ENCODE measurements around the gene SPRED1.
A peak's percentile ranks its signal among the peaks of the same experiment; 100 is the strongest.

The SPRED1 gene

DNA sequence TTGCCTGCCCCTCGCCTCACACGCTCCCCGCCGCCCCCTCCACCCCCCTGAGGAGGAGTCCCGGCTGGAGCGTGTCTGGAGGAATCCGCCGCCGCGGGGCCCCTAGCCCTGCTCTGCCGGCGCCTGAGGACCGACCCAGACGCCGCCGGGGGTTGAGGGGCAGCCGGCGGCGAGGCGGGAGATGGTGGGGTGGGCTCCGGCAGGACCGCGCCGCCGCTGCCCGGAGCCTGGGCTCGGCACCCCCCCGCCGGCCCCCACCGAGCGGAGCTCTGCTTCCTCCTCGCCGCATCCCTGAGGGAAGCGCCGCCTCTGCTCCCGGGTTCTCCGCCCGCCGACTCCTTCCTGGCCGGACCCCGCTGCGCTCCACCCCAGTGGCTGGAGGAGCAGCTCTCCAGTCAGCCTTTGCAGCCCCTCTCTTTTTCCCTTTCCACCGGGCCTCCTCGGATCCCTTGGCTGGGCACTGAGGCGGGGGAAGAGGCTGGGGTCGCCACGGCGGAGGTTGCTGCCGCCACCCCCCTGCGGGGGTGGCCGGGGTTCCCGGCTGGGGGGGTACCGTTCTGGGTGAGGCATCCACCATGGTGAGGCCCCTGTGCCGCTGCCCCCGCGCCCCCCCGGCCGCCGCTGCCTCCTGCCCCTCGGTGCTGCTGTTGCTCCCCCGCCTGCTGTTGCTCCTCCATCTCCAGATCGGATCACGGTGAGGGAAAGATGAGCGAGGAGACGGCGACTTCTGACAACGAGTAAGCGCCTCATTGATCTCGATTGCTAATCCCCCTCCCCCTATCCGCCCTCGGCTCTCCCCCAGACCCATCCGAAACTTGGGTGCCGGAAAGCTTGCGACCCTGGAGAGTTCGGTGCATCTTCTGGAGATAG is at the start of gene SPRED1:
Gene SPRED1 (plus strand): TSS at position 356 of the 870 bp plus-strand sequence. CDS start 350 bp downstream, at position 706.
- Histone ChIP-seq H3K9me3 (ENCODE audit: control insufficient read depth, insufficient read depth, low read length) (no peaks in the 10 kb centered on the region), H3K27me3 (ENCODE audit: control insufficient read depth, insufficient read depth, low read length) (no peaks in the 10 kb centered on the region), H3K4me3 (ENCODE audit: low read depth, low read length) (peak within 1 kb of the TSS; percentile 92), H3K36me3 (ENCODE audit: control insufficient read depth, insufficient read depth, low read length) (no peaks in the 10 kb centered on the region), H3K9ac (ENCODE audit: low read depth, low read length) (peak within 1 kb of the TSS; percentile 84), H3K4me1 (ENCODE audit: control insufficient read depth, insufficient read depth, low read length) (peaks cover 14% of the 10 kb centered on the region)

DNA sequence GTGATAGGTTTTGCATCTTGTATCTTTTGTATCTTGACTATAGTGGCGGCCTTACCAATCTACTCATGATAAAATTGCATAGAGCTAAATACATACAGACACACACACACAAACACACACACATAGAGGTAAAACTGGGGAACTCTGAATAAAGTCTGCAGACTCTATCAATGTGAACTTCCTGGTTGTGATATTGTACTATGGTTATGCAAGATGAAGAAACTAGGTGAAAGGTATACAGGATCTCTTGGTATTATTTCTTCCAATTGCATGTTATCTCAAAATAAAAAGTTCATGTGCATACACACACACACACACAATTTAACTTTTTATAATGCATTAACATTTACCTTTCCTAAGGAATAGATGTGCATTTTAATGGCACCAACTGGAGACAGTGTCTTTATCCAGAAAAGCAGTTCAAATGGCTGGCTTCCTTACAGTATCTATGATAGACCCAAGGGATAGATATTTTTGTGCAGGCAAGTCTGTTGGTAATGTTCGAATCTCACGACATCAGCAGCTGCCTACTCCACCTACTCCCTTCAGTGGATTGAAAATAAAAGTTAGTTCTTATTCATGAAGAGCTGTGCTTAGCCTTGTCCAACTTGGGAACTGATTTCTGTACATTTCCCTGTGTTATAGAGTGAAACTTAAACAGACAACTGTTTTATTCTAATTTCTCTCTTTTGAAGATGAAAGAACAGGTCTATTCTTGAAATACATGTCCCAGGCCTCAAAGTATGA is 46.9 kb upstream of the SPRED1 start:
- H3K36me3 ChIP-seq (ENCODE audit: control insufficient read depth, insufficient read depth, low read length) = no peaks in the 10 kb centered on the region
- H3K4me3 ChIP-seq (ENCODE audit: low read depth, low read length) = no peak overlapping the region
- H3K9ac ChIP-seq (ENCODE audit: low read depth, low read length) = no peak overlapping the region
- H3K27me3 ChIP-seq (ENCODE audit: control insufficient read depth, insufficient read depth, low read length) = no peaks in the 10 kb centered on the region
- H3K4me1 ChIP-seq (ENCODE audit: control insufficient read depth, insufficient read depth, low read length) = no peaks in the 10 kb centered on the region
- no peaks in the 10 kb centered on the region for H3K9me3 ChIP-seq (ENCODE audit: control insufficient read depth, insufficient read depth, low read length)

DNA sequence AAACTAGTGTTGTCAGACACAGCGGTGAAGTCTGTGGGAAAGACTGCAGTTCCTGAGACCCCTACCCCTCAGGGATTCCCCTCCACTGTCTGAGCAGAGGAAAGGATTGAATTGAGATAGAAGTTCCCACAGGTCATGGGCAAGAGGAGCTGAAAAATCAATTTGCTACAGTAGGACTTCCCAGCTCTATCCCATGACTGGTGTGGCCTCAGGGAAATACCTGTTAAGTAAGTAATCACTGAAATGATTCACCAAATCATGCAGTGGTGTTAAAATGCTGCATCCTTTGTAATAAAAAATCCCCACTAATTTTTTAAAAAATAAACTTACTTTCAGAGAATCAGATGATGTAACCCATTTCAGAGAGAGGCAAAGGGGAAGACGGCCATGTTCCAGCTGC is 45.0 kb upstream of the SPRED1 start:
- Histone ChIP-seq H3K27me3 (ENCODE audit: control insufficient read depth, insufficient read depth, low read length) (no peaks in the 10 kb centered on the region), H3K9me3 (ENCODE audit: control insufficient read depth, insufficient read depth, low read length) (no peaks in the 10 kb centered on the region), H3K36me3 (ENCODE audit: control insufficient read depth, insufficient read depth, low read length) (no peaks in the 10 kb centered on the region), H3K9ac (ENCODE audit: low read depth, low read length) (no peak overlapping the region), H3K4me1 (ENCODE audit: control insufficient read depth, insufficient read depth, low read length) (no peaks in the 10 kb centered on the region), H3K4me3 (ENCODE audit: low read depth, low read length) (no peak overlapping the region)

DNA sequence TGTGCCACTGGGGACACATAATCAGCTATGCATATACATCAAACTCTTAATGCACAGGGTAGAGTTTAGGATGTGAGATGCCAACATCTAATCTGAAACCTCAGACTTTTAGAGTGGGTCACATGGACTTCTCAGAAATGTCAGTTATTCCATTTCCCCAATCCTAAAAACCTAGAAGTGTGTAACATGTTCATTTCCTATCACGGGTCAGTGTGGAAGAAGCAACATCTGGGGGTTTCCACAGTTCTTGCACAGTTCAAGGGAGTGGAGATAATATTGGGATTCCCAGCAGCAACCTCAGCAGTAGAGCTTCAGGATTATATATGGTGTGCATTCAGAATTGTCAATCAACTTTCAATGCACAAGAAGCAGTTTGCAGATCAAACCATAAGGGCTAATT is 44.4 kb upstream of the SPRED1 start:
- Histone ChIP-seq H3K9me3 (ENCODE audit: control insufficient read depth, insufficient read depth, low read length) (no peaks in the 10 kb centered on the region), H3K4me1 (ENCODE audit: control insufficient read depth, insufficient read depth, low read length) (no peaks in the 10 kb centered on the region), H3K36me3 (ENCODE audit: control insufficient read depth, insufficient read depth, low read length) (no peaks in the 10 kb centered on the region)

DNA sequence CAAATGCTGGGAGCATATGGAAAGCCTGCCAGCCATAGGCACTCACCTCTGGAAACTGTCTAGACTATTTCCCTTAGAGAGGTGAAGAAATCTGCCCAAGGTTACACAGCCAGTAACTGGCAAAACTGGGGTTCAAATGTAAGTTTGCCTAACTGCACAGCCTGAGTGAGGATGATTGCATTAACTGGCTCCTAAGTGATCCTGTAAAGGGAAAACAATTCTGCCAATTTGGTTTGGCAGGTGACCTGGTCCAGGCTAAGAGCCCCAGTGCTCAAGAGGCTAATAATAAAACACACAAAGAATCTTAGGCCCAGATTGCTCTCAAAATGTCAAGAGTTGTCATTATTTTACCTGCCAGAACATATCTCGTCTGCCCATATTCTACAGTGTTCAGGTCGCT is 43.9 kb upstream of the SPRED1 start:
- H3K4me3 ChIP-seq (ENCODE audit: low read depth, low read length) = no peak overlapping the region
- no peaks in the 10 kb centered on the region for H3K9me3 ChIP-seq (ENCODE audit: control insufficient read depth, insufficient read depth, low read length)
- H3K4me1 ChIP-seq (ENCODE audit: control insufficient read depth, insufficient read depth, low read length) = no peaks in the 10 kb centered on the region
- no peaks in the 10 kb centered on the region for H3K27me3 ChIP-seq (ENCODE audit: control insufficient read depth, insufficient read depth, low read length)
- H3K9ac ChIP-seq (ENCODE audit: low read depth, low read length) = no peak overlapping the region
- H3K36me3 ChIP-seq (ENCODE audit: control insufficient read depth, insufficient read depth, low read length) = no peaks in the 10 kb centered on the region

More for the DNA sequence above, 44.4 kb upstream of the SPRED1 start:
- no peak overlapping the region for H3K9ac ChIP-seq (ENCODE audit: low read depth, low read length)
- no peaks in the 10 kb centered on the region for H3K27me3 ChIP-seq (ENCODE audit: control insufficient read depth, insufficient read depth, low read length)
- H3K4me3 ChIP-seq (ENCODE audit: low read depth, low read length) = no peak overlapping the region

DNA sequence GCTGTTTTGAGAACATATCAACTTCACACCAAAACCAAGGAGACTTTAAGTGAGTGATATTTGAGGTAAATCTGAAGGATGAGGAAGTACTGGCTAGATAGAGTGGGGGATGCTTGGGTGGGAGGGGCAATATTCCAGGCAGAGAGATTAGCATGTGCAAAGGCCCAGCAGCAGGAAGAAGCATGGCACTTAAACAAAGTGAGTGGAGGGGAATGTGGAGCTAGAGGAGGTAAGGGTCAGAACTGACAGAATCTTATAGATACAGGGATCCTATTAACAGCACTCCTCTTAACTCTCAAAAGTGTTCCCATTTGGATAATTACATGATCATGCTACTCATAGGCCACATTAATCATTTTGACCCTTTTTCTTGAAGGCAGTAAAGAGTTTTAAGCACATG is 41.4 kb upstream of the SPRED1 start:
- H3K36me3 ChIP-seq (ENCODE audit: control insufficient read depth, insufficient read depth, low read length) = no peaks in the 10 kb centered on the region
- no peaks in the 10 kb centered on the region for H3K4me1 ChIP-seq (ENCODE audit: control insufficient read depth, insufficient read depth, low read length)
- H3K9me3 ChIP-seq (ENCODE audit: control insufficient read depth, insufficient read depth, low read length) = no peaks in the 10 kb centered on the region
- H3K27me3 ChIP-seq (ENCODE audit: control insufficient read depth, insufficient read depth, low read length) = no peaks in the 10 kb centered on the region
- H3K9ac ChIP-seq (ENCODE audit: low read depth, low read length) = no peak overlapping the region
- H3K4me3 ChIP-seq (ENCODE audit: low read depth, low read length) = no peak overlapping the region

DNA sequence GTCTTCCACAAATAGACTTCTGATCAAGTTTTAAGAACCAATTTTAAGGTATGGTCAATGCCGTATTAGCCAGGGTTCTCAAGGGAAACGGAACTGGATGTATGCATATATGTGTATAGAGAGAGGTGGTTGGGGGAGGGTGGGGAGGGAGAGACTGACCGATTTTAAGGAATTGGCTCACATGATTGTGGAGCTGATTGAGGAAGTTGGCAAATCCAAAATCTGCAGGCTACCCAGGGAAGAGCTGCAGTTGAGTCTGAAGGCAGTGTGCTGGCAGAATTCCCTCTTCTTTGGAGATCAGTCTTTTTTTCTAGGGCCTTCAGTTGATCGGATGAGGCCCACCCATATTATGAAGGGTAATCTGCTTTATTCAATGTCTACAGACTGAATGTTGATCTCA is 40.8 kb upstream of the SPRED1 start:
- no peaks in the 10 kb centered on the region for H3K36me3 ChIP-seq (ENCODE audit: control insufficient read depth, insufficient read depth, low read length)
- H3K9ac ChIP-seq (ENCODE audit: low read depth, low read length) = no peak overlapping the region
- H3K4me1 ChIP-seq (ENCODE audit: control insufficient read depth, insufficient read depth, low read length) = no peaks in the 10 kb centered on the region
- no peaks in the 10 kb centered on the region for H3K9me3 ChIP-seq (ENCODE audit: control insufficient read depth, insufficient read depth, low read length)
- H3K27me3 ChIP-seq (ENCODE audit: control insufficient read depth, insufficient read depth, low read length) = no peaks in the 10 kb centered on the region
- no peak overlapping the region for H3K4me3 ChIP-seq (ENCODE audit: low read depth, low read length)

DNA sequence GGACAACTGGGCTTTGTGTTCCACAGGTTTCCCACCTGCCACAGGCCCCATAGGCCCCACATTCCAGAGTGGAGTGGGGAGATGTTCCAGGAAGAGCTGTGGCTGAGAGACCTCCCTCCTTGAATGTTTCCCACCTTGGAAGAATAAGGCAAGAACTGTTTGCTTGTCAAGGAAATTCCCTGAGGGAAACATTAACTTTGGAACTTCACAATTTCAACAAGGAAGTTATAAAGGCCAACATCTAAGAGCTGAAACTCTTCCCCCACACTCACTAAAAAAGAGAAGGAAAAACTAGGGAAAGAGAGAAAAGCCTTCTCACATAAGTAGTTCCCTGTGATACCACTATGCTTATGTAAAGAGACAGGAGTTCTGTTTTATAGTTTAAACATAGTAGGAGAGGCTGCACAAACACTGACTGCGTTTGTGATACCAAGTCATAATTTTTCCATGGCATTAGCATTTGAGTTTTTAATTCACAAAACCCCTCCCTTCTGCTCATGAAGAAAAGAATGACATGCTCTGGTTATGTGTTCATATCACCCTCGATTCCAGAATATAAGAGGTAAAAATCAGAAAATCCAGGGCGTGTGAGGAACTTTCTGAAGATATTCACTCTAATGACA is 39.8 kb upstream of the SPRED1 start:
- Histone ChIP-seq H3K4me1 (ENCODE audit: control insufficient read depth, insufficient read depth, low read length) (no peaks in the 10 kb centered on the region), H3K4me3 (ENCODE audit: low read depth, low read length) (no peak overlapping the region), H3K9me3 (ENCODE audit: control insufficient read depth, insufficient read depth, low read length) (no peaks in the 10 kb centered on the region), H3K9ac (ENCODE audit: low read depth, low read length) (no peak overlapping the region), H3K27me3 (ENCODE audit: control insufficient read depth, insufficient read depth, low read length) (no peaks in the 10 kb centered on the region), H3K36me3 (ENCODE audit: control insufficient read depth, insufficient read depth, low read length) (no peaks in the 10 kb centered on the region)

DNA sequence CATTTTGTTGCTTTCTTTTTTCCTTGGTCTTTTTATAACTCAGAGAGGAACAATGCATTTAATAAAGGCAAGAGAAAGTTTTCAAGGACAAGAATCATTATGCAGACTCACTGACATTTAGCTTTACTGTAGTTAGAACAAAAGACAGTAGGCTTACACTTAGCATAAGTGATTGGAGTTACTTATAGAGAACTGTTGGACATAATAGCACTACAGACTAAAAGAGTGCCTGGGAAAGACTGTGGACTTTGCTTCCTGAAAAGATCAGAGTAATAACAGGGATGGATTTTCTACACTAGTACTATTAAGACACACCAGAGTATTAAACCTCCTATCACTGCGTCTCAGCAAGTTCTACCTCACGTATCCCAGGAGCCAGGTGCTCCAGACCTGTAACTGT is 39.3 kb upstream of the SPRED1 start:
- H3K4me3 ChIP-seq (ENCODE audit: low read depth, low read length) = no peak overlapping the region
- no peaks in the 10 kb centered on the region for H3K9me3 ChIP-seq (ENCODE audit: control insufficient read depth, insufficient read depth, low read length)
- no peaks in the 10 kb centered on the region for H3K27me3 ChIP-seq (ENCODE audit: control insufficient read depth, insufficient read depth, low read length)
- no peaks in the 10 kb centered on the region for H3K36me3 ChIP-seq (ENCODE audit: control insufficient read depth, insufficient read depth, low read length)
- peaks cover under 1% of the 10 kb centered on the region for H3K4me1 ChIP-seq (ENCODE audit: control insufficient read depth, insufficient read depth, low read length)
- no peak overlapping the region for H3K9ac ChIP-seq (ENCODE audit: low read depth, low read length)

DNA sequence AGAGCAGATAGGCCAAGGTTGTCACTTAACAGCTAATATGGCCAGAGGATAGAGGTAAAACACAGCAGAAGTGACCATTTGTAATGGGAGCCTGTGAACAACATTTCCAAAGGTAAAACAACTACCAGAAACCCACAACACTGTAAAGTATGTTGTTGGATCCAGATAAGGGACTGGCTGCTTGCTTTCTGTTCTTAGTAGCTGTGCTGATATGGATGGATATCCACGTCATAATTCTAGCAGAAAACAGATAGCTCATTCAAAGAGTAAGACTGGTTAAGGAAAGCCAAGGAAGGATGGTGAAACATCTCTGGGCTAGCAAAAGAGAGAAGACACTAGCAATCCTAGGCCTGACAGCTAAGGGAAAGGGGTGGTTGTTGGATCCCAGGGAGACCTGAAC is 36.9 kb upstream of the SPRED1 start:
- H3K27me3 ChIP-seq (ENCODE audit: control insufficient read depth, insufficient read depth, low read length) = no peaks in the 10 kb centered on the region
- H3K9ac ChIP-seq (ENCODE audit: low read depth, low read length) = no peak overlapping the region

DNA sequence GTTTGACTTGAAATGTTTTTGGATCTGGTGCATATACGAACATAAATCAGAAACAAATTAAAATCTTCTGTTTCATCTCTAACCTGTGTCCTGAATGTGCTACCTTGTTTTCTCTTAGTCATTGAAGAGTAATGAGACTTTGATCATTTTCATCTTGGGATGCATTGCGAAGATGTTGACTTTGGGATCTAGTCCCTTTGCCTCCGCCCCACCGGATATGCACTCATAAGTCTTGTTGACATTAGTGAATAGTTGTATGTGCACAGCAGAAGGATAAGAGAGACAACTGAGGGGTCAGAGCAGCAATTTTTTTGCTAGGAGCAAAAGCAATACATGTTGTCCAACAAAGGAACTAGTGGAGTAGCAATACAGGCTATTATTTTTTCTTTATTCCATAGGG is 35.9 kb upstream of the SPRED1 start:
- no peaks in the 10 kb centered on the region for H3K36me3 ChIP-seq (ENCODE audit: control insufficient read depth, insufficient read depth, low read length)
- peaks cover 4% of the 10 kb centered on the region for H3K4me1 ChIP-seq (ENCODE audit: control insufficient read depth, insufficient read depth, low read length)
- no peak overlapping the region for H3K9ac ChIP-seq (ENCODE audit: low read depth, low read length)
- H3K9me3 ChIP-seq (ENCODE audit: control insufficient read depth, insufficient read depth, low read length) = no peaks in the 10 kb centered on the region
- no peaks in the 10 kb centered on the region for H3K27me3 ChIP-seq (ENCODE audit: control insufficient read depth, insufficient read depth, low read length)
- H3K4me3 ChIP-seq (ENCODE audit: low read depth, low read length) = no peak overlapping the region

More for the DNA sequence above, 36.9 kb upstream of the SPRED1 start:
- no peaks in the 10 kb centered on the region for H3K9me3 ChIP-seq (ENCODE audit: control insufficient read depth, insufficient read depth, low read length)
- peaks cover 4% of the 10 kb centered on the region for H3K4me1 ChIP-seq (ENCODE audit: control insufficient read depth, insufficient read depth, low read length)
- no peaks in the 10 kb centered on the region for H3K36me3 ChIP-seq (ENCODE audit: control insufficient read depth, insufficient read depth, low read length)
- H3K4me3 ChIP-seq (ENCODE audit: low read depth, low read length) = no peak overlapping the region

All from iPS-15b (cell line).